Upper lobe of left lung (tissue), 6 donors: ENCODE measurements around the gene KNCN. TPM values are rescaled to one million over a fixed set of nuclear protein-coding genes. Genes with fewer than 3 reads are reported as not detected.
A peak's percentile ranks its signal among the peaks of the same experiment; 100 is the strongest.

Experiments used
- ATAC-seq, 2 donors: fragments of 200-7000 bp; cut with Tn5 transposase; one replicate each; pipeline ENCODE4 v1.9.1; 2022; ENCODE audit warnings: mild to moderate bottlenecking in 2 of 2, moderate library complexity in 2 of 2; ENCODE audit not compliant: low FRiP score in 2 of 2
- DNase-seq, 2 donors: peaks; one replicate each; pipeline ENCODE4 v3.0.0-alpha.2; 2019 to 2020
- H3K27ac ChIP-seq, 4 donors: fragments of 200-600 bp; sonication (generic); one replicate each; pipeline ENCODE4 v1.5.1; 2016 to 2019
- H3K27me3 ChIP-seq, 4 donors: fragments of 200-600 bp; sonication (generic); one replicate each; pipeline ENCODE4 v1.5.1; 2017 to 2019
- H3K36me3 ChIP-seq, 4 donors: fragments of 200-600 bp; sonication (generic); one replicate each; pipeline ENCODE4 v1.5.1; 2016 to 2019
- H3K4me1 ChIP-seq, 4 donors: fragments of 200-600 bp; sonication (generic); one replicate each; pipeline ENCODE4 v1.5.1; 2018 to 2019
- H3K4me3 ChIP-seq, 4 donors: fragments of 200-600 bp; sonication (generic); one replicate each; pipeline ENCODE4 v1.5.1; 2017 to 2019; ENCODE audit warnings: mild to moderate bottlenecking in 2 of 4, moderate library complexity in 1 of 4
- H3K9me3 ChIP-seq, 4 donors: fragments of 200-600 bp; sonication (generic); one replicate each; pipeline ENCODE4 v1.5.1; 2018 to 2019
- EP300 ChIP-seq, 4 donors: sonication (generic); formaldehyde crosslinking; IDR thresholded peaks; one replicate each; pipeline ENCODE4 v1.5.1; 2017; ENCODE audit warnings: antibody characterized with exemption in 4 of 4, control low read depth in 2 of 4
- POLR2A ChIP-seq, 4 donors: fragments of 450-650 bp; IDR thresholded peaks; one replicate each; pipeline ENCODE4 v1.5.1; 2016 to 2017; ENCODE audit warnings: antibody characterized with exemption in 4 of 4, mild to moderate bottlenecking in 2 of 4
- POLR2AphosphoS5 ChIP-seq, 2 donors: sonication (generic); formaldehyde crosslinking; IDR thresholded peaks; one replicate each; pipeline ENCODE4 v1.5.1; 2017; ENCODE audit warnings: antibody characterized with exemption in 2 of 2
- WGBS, 2 donors: methylation state at CpG; one replicate each; pipeline ENCODE4 v1.1.5; 2017 to 2018; 5-methylcytosine and 5-hydroxymethylcytosine counted together
- total RNA-seq, 6 donors: library from RNA; depleted of rRNA in 4 of 6; stranded (reverse); fragments of >200 nt in 4 of 6; gene quantifications; one replicate each; pipeline versions ENCODE4 v1.1.0 to v1.2.1, GENCODE V29; 2016 to 2021
- TF ChIP-seq, protein P1 (sequence below), 6 experiments: fragments of 450-650 bp in 4 of 6; fragments of 200-600 bp in 2 of 6; sonication (generic) in 2 of 6; IDR thresholded peaks; one replicate each; pipeline ENCODE4 v1.5.1; 2016 to 2019; ENCODE audit warnings: antibody characterized with exemption in 6 of 6
- donor health status: DM: no; HTN: no; CAD: no; lungs with moderate emphysema.
- donor health status: DM: no; HTN: yes; CAD: no; lungs with severe emphysema.

The KNCN gene
- total RNA-seq, 6 donors from 2014 or later: not detected

DNA sequence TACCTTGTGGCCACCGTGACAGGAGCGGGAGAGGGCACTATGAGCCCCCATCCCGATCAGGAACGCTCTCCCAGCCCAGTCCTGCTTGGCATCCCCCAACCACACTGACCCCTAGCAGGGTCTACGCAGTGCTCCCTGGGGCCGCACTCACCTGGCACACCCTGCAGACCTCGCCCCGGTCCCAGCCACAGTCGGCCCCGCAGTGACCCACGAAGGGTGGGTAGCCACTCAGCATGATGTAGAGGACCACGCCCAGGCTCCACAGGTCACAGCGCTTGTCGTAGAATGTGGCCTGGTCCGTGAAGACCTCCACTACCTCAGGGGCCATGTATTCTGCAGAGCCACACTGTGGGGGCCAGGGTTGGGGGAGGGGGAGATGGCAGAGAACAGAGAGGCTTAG, 11.1 kb upstream of the KNCN start:
- H3K9me3 ChIP-seq: no peaks in the 10 kb centered on the region
- TF ChIP-seq POLR2A (IDR thresholded peaks at IDR 0.05) (no peak), POLR2AphosphoS5 (IDR thresholded peaks at IDR 0.05) (no peak), EP300 (IDR thresholded peaks at IDR 0.05) (no peak)
- TF ChIP-seq, protein P1, sequence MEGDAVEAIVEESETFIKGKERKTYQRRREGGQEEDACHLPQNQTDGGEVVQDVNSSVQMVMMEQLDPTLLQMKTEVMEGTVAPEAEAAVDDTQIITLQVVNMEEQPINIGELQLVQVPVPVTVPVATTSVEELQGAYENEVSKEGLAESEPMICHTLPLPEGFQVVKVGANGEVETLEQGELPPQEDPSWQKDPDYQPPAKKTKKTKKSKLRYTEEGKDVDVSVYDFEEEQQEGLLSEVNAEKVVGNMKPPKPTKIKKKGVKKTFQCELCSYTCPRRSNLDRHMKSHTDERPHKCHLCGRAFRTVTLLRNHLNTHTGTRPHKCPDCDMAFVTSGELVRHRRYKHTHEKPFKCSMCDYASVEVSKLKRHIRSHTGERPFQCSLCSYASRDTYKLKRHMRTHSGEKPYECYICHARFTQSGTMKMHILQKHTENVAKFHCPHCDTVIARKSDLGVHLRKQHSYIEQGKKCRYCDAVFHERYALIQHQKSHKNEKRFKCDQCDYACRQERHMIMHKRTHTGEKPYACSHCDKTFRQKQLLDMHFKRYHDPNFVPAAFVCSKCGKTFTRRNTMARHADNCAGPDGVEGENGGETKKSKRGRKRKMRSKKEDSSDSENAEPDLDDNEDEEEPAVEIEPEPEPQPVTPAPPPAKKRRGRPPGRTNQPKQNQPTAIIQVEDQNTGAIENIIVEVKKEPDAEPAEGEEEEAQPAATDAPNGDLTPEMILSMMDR (IDR thresholded peaks at IDR 0.05): no peak
- peaks cover 0 to 92% (median 70%) of the 10 kb centered on the region in 4 donors for H3K36me3 ChIP-seq
- no peaks in the 10 kb centered on the region for H3K4me1 ChIP-seq
- H3K4me3 ChIP-seq: no peak overlapping the region
- peak in 1 of 2 donors; percentile 51 for DNase-seq
- H3K27ac ChIP-seq: no peak overlapping the region
- no peaks in the 10 kb centered on the region for H3K27me3 ChIP-seq
- 91 to 95% methylated on average over 15 of the region's 15 CpGs for WGBS, 2 donors
- ATAC-seq: no peak

DNA sequence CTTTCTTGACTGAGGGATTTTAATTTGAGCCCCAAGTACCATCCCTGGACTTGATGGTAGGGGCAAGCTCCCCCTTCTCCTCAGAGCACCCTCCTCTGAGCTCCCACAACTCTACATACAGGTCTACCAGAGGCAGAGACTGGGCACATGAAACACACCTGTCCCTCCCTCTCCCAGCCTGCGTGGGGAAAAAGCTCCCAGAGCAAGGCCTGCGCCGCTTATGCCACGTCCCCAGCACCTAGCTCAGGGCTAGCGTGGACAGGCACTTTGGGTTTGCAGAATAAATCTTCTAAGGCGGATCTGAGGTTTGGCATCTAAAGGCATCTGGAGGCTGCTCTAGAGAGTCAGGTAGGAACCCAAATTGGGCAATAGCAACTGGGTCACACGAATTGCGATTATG, 7.5 kb upstream of the KNCN start:
- TF ChIP-seq, protein P1 (IDR thresholded peaks at IDR 0.05): no peak
- TF ChIP-seq POLR2A (IDR thresholded peaks at IDR 0.05) (no peak), EP300 (IDR thresholded peaks at IDR 0.05) (no peak), POLR2AphosphoS5 (IDR thresholded peaks at IDR 0.05) (no peak)
- H3K9me3 ChIP-seq: no peaks in the 10 kb centered on the region
- H3K4me3 ChIP-seq: no peak overlapping the region
- H3K27ac ChIP-seq: no peak overlapping the region
- no peak for DNase-seq
- WGBS, 2 donors: 92 to 97% methylated on average over 8 of the region's 8 CpGs
- ATAC-seq: no peak
- H3K36me3 ChIP-seq: peaks cover 0 to 58% (median 54%) of the 10 kb centered on the region in 4 donors
- no peaks in the 10 kb centered on the region for H3K27me3 ChIP-seq
- H3K4me1 ChIP-seq: no peaks in the 10 kb centered on the region

DNA sequence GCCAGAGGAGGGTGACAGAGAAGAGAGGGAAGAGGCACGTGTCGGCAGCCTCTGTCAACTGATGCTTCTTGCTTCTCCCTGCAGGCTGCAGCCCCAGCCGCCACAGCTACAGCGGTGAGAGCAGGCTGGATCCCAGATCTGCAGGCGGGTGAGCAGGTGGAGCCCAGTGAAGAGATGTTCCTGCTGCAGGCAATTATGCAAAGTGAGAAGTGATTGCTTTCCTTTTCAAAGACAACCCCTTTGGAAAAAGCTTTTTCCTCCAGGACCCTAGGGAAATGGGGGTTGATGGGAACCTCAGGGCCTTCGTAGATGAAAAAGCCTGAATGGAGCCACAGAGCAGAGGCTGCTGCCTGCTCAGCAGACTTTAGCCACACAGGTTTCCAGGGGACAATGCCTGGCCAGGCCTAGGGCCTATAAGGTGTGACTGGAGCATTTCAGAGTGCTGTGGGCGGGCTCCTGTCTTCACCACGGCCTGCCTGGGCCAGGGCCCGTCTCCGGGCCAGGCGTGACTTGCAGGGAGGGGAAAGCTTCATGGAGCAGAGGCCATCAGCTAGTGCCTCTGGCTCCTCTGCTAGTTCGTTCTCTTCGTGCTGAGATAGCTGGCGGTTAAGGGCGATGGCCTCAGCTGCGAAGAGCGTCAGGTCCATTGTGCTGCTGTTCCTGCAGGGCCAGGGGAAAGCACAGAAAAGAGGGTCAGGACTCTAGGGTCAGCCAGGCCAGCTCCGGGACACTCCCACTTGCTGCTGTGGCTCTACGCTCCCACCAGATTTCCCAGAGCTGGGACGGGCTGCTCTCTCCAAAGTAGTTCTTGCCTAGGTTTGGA, 6.9 kb upstream of the KNCN start:
- Histone ChIP-seq H3K9me3 (no peaks in the 10 kb centered on the region), H3K4me3 (no peak overlapping the region), H3K4me1 (no peaks in the 10 kb centered on the region), H3K27ac (no peak overlapping the region), H3K36me3 (peaks cover 0 to 55% (median 50%) of the 10 kb centered on the region in 4 donors), H3K27me3 (no peaks in the 10 kb centered on the region)
- no peak for TF ChIP-seq POLR2AphosphoS5 (IDR thresholded peaks at IDR 0.05)
- no peak for TF ChIP-seq EP300 (IDR thresholded peaks at IDR 0.05)
- TF ChIP-seq, protein P1 (IDR thresholded peaks at IDR 0.05): no peak
- no peak for TF ChIP-seq POLR2A (IDR thresholded peaks at IDR 0.05)
- no peak for ATAC-seq
- peak in 1 of 2 donors; percentile 63 for DNase-seq
- whole genome bisulfite sequencing, 2 donors: 79 to 88% methylated on average over 10 to 20 of the region's 20 CpGs

DNA sequence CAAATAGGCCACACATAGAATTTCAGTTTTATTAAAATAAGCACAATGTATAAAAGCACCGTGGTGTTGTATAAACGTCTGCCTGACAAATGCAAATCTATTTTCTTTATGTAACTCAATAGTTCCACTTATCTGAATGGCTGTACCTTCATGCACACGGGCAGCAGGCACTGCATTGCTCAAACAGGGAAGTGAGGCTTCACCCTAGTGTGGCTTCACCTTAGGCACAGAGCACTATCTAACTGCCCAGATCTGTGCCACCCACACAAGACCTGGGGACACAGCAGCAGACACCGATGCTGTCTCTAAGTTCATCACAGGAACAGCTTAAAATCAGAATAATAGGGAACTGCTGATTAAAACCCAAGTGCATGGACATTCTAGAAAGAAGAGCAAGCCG, 6.0 kb upstream of the KNCN start:
- ATAC-seq: no peak

More for the DNA sequence above, 6.0 kb upstream of the KNCN start:
- 70 to 78% methylated on average over 5 of the region's 5 CpGs for WGBS, 2 donors
- no peak for DNase-seq
- H3K4me3 ChIP-seq: no peak overlapping the region
- no peak overlapping the region for H3K27ac ChIP-seq
- no peak for TF ChIP-seq EP300 (IDR thresholded peaks at IDR 0.05)
- TF ChIP-seq, protein P1 (IDR thresholded peaks at IDR 0.05): no peak
- no peak for TF ChIP-seq POLR2AphosphoS5 (IDR thresholded peaks at IDR 0.05)
- no peak for TF ChIP-seq POLR2A (IDR thresholded peaks at IDR 0.05)
- H3K36me3 ChIP-seq: peaks cover 0 to 46% (median 41%) of the 10 kb centered on the region in 4 donors
- H3K9me3 ChIP-seq: no peaks in the 10 kb centered on the region
- no peaks in the 10 kb centered on the region for H3K4me1 ChIP-seq
- H3K27me3 ChIP-seq: no peaks in the 10 kb centered on the region
